ENCODE results near the gene PIH1D1. TPM values are rescaled to one million over a fixed set of nuclear protein-coding genes. Genes with fewer than 3 reads are reported as not detected.

PIH1D1 gene
- polyA plus RNA-seq, 2 donors = 63.5 to 65.3 TPM

DNA sequence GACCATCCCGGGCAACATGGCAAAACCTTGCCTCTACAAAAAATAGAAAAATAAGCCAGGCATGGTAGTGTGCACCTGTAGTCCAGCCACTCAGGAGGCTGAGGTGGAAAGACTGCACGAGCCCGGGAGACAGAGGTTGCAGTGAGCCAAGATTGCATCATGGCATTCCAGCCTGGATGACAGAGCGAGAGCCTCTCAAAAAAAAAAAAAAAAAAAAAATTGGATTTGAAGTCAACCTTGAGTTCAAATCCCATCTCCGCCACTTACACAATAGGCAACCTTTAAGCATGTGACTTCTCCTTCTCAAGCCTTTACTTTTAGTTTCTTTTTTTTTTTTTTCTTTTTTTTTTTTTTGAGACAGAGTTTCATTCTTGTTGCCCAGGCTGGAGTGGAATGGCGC lies 51.6 kb downstream of the PIH1D1 start:
- no peaks in the 10 kb centered on the region for H3K4me1 ChIP-seq (ENCODE audit: control insufficient read depth in 2 of 2, insufficient read depth in 2 of 2, low read length in 1 of 2)
- 84 to 85% methylated on average over 6 of the region's 6 CpGs for WGBS, 2 donors
- H3K27ac ChIP-seq (ENCODE audit: low read depth in 2 of 2, low read length in 1 of 2) = no peak overlapping the region
- no peaks in the 10 kb centered on the region for H3K27me3 ChIP-seq (ENCODE audit: control insufficient read depth in 1 of 2, insufficient read depth in 2 of 2, low read length in 2 of 2)
- H3K36me3 ChIP-seq (ENCODE audit: control insufficient read depth in 2 of 2, insufficient read depth in 2 of 2, low read length in 1 of 2) = no peaks in the 10 kb centered on the region
- H3K9me3 ChIP-seq (ENCODE audit: control insufficient read depth in 2 of 2, insufficient read depth in 1 of 2, low read depth in 1 of 2, low read length in 1 of 2) = no peaks in the 10 kb centered on the region
- no peak overlapping the region for H3K4me3 ChIP-seq (ENCODE audit: low read depth in 1 of 2, low read length in 2 of 2)

DNA sequence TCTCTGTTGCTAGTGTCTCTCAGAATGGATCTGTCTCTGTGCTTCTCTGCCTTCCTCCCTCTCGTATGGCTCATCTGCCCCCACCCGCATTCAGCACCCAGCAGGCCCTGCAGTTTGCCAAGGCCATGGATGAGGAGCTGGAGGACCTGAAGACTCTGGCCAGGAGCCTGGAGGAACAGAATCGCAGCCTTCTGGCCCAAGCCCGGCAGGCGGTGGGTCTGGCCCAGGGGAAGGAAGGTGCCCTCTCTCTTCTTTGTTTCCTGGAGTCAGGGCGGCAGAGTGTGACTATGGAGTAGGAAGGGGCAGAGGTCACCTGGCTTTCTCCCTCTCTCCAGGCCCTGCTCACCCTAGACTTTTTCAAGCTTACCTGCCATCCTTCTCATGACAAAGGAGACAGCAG lies 52.7 kb downstream of the PIH1D1 start:
- Histone ChIP-seq H3K4me1 (ENCODE audit: control insufficient read depth in 2 of 2, insufficient read depth in 2 of 2, low read length in 1 of 2) (no peaks in the 10 kb centered on the region), H3K27ac (ENCODE audit: low read depth in 2 of 2, low read length in 1 of 2) (no peak overlapping the region), H3K27me3 (ENCODE audit: control insufficient read depth in 1 of 2, insufficient read depth in 2 of 2, low read length in 2 of 2) (no peaks in the 10 kb centered on the region), H3K9me3 (ENCODE audit: control insufficient read depth in 2 of 2, insufficient read depth in 1 of 2, low read depth in 1 of 2, low read length in 1 of 2) (no peaks in the 10 kb centered on the region), H3K36me3 (ENCODE audit: control insufficient read depth in 2 of 2, insufficient read depth in 2 of 2, low read length in 1 of 2) (no peaks in the 10 kb centered on the region), H3K4me3 (ENCODE audit: low read depth in 1 of 2, low read length in 2 of 2) (no peak overlapping the region)
- 87% methylated on average over 6 of the region's 6 CpGs for WGBS, 2 donors

DNA sequence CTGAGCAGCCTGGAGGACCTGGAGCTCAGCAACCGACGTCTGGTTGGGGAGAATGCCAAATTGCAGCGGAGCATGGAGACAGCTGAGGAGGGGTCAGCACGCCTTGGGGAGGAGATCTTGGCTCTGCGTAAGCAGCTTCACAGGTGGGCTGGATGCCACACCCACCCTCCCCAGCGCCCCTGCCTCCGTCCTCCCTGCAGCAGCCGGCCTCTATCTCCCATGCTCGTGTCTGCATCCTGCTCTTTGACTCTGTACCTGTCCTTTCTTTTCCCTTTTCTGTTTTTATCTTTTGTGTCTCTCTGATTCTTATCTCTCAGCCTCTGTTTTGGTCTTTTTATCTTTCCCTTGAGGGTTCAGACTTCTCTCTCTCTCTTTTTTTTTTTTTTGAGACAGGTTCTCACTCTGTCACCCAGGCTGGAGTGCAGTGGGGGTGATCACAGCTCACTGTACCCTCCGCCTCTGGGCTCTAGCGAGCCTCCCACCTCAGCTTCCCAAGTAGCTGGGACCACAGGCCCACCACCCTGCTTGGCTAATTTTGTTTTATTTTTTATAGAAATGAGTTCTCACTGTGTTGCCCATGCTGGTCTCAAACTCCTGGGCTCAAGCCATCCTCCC lies 53.5 kb downstream of the PIH1D1 start:
- no peaks in the 10 kb centered on the region for H3K9me3 ChIP-seq (ENCODE audit: control insufficient read depth in 2 of 2, insufficient read depth in 1 of 2, low read depth in 1 of 2, low read length in 1 of 2)
- no peaks in the 10 kb centered on the region for H3K27me3 ChIP-seq (ENCODE audit: control insufficient read depth in 1 of 2, insufficient read depth in 2 of 2, low read length in 2 of 2)
- no peaks in the 10 kb centered on the region for H3K4me1 ChIP-seq (ENCODE audit: control insufficient read depth in 2 of 2, insufficient read depth in 2 of 2, low read length in 1 of 2)
- no peak overlapping the region for H3K27ac ChIP-seq (ENCODE audit: low read depth in 2 of 2, low read length in 1 of 2)
- WGBS, 2 donors = 62 to 69% methylated on average over 10 to 11 of the region's 11 CpGs
- H3K36me3 ChIP-seq (ENCODE audit: control insufficient read depth in 2 of 2, insufficient read depth in 2 of 2, low read length in 1 of 2) = no peaks in the 10 kb centered on the region
- no peak overlapping the region for H3K4me3 ChIP-seq (ENCODE audit: low read depth in 1 of 2, low read length in 2 of 2)

DNA sequence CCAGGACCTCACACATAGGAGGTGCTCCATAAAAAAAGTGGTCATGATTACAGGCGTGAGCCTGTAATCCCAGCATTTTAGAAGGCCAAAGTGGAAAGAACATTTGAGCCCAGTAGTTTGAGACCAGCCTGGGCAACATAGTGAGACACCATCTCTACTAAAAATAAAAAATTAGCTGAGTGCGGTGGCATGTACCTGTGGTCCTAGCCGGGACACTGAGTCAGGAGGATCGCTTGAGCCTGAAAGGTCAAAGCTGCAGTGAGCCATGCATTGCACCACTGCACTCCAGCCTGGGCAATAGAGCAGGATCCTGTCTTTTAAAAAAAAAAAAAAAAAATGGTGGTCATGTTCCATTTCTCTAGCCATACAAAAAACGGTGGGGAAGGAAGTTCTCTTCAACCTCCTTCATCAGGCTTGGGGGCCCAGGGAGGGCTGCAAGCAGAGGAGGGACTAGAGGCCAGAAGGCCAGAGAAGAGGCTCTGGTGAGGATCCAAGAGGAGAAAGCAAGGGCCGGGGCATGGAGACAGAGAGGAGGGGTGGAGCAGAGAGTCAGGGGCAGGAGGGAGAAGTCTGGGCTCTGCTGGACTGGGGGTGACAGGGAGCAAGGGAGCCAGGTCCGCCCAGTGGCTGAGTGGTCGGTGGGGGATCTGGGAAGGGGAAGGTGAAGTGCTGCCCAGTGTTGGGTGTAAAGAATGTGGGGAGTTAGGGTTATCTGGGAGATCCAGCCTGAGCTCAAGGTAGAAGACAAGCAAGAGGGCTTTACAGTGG lies 54.7 kb downstream of the PIH1D1 start:
- no peaks in the 10 kb centered on the region for H3K9me3 ChIP-seq (ENCODE audit: control insufficient read depth in 2 of 2, insufficient read depth in 1 of 2, low read depth in 1 of 2, low read length in 1 of 2)
- H3K27me3 ChIP-seq (ENCODE audit: control insufficient read depth in 1 of 2, insufficient read depth in 2 of 2, low read length in 2 of 2) = no peaks in the 10 kb centered on the region
- H3K4me3 ChIP-seq (ENCODE audit: low read depth in 1 of 2, low read length in 2 of 2) = no peak overlapping the region
- H3K27ac ChIP-seq (ENCODE audit: low read depth in 2 of 2, low read length in 1 of 2) = no peak overlapping the region
- H3K36me3 ChIP-seq (ENCODE audit: control insufficient read depth in 2 of 2, insufficient read depth in 2 of 2, low read length in 1 of 2) = no peaks in the 10 kb centered on the region
- H3K4me1 ChIP-seq (ENCODE audit: control insufficient read depth in 2 of 2, insufficient read depth in 2 of 2, low read length in 1 of 2) = no peaks in the 10 kb centered on the region
- WGBS, 2 donors = 78 to 83% methylated on average over 8 of the region's 8 CpGs

Other genes with a start within 250 kb of the PIH1D1 start
- 1 to 10 TPM in 1 of 2 donors, under 1 TPM in 1; 0.79 to 1.2 TPM for gene SLC6A16, start 126.6 kb downstream of the PIH1D1 start, polyA plus RNA-seq
- gene CD37, start 116.4 kb downstream of the PIH1D1 start, polyA plus RNA-seq = 1 to 10 TPM; 2.5 to 3.1 TPM
- gene TEAD2, start 89.4 kb downstream of the PIH1D1 start, polyA plus RNA-seq = 1 to 10 TPM; 6.0 to 8.3 TPM
- gene DKKL1, start 87.9 kb downstream of the PIH1D1 start, polyA plus RNA-seq = under 1 TPM in 1 of 2 donors, not detected in 1; 0.07 TPM
- gene KASH5, start 63.6 kb downstream of the PIH1D1 start, polyA plus RNA-seq = not detected
- not detected for gene PTH2, start 28.4 kb downstream of the PIH1D1 start, polyA plus RNA-seq
- gene GFY, start 26.4 kb downstream of the PIH1D1 start, polyA plus RNA-seq = not detected
- gene SLC17A7, start 10.3 kb downstream of the PIH1D1 start, polyA plus RNA-seq = under 1 TPM; 0.28 to 0.29 TPM
- 10 to 100 TPM; 29.4 to 29.9 TPM for gene ALDH16A1, start 1.4 kb upstream of the PIH1D1 start, polyA plus RNA-seq
- gene FLT3LG, start 22.4 kb upstream of the PIH1D1 start, polyA plus RNA-seq = 1 to 10 TPM; 7.2 to 9.5 TPM
- gene RPL13A, start 35.8 kb upstream of the PIH1D1 start, polyA plus RNA-seq = 1,000 to 10,000 TPM; 1,631 to 2,695 TPM
- gene RPS11, start 44.6 kb upstream of the PIH1D1 start, polyA plus RNA-seq = 1,000 to 10,000 TPM; 3,079 to 3,912 TPM
- gene FCGRT, start 60.8 kb upstream of the PIH1D1 start, polyA plus RNA-seq = 10 to 100 TPM; 27.7 to 36.9 TPM
- gene RCN3, start 76.2 kb upstream of the PIH1D1 start, polyA plus RNA-seq = 1 to 10 TPM; 4.2 to 7.8 TPM
- gene NOSIP, start 128.7 kb upstream of the PIH1D1 start, polyA plus RNA-seq = 10 to 100 TPM; 57.9 to 61.8 TPM
- 10 to 100 TPM; 10.1 to 12.7 TPM for gene PRRG2, start 129.5 kb upstream of the PIH1D1 start, polyA plus RNA-seq
- gene PRR12, start 139.4 kb upstream of the PIH1D1 start, polyA plus RNA-seq = 10 to 100 TPM in 1 of 2 donors, 1 to 10 TPM in 1; 4.8 to 11.2 TPM
- gene RRAS, start 188.3 kb upstream of the PIH1D1 start, polyA plus RNA-seq = 10 to 100 TPM; 45.1 to 46.0 TPM
- 10 to 100 TPM; 16.9 to 26.7 TPM for gene SCAF1, start 190.4 kb upstream of the PIH1D1 start, polyA plus RNA-seq
- 10 to 100 TPM; 49.2 to 75.0 TPM for gene IRF3, start 214.0 kb upstream of the PIH1D1 start, polyA plus RNA-seq
- gene BCL2L12, start 214.1 kb upstream of the PIH1D1 start, polyA plus RNA-seq = 10 to 100 TPM in 1 of 2 donors, 1 to 10 TPM in 1; 10.0 to 21.4 TPM
- gene PRMT1, start 225.5 kb upstream of the PIH1D1 start, polyA plus RNA-seq = 100 to 1,000 TPM in 1 of 2 donors, 10 to 100 TPM in 1; 72.5 to 146 TPM
- gene ADM5, start 237.8 kb upstream of the PIH1D1 start, polyA plus RNA-seq = 1 to 10 TPM; 1.6 to 2.0 TPM
- 1 to 10 TPM; 1.8 to 4.1 TPM for gene CPT1C, start 239.3 kb upstream of the PIH1D1 start, polyA plus RNA-seq